DMS 273 (cell line): ENCODE measurements around the gene LST1.
A peak's percentile ranks its signal among the peaks of the same experiment; 100 is the strongest.
"Not testable (repeated sequence)": the region's sequence is repeated elsewhere in the genome, so short reads cannot be mapped to it uniquely, and the experiment has no call there.

ENCODE experiments used
- DNase-seq: peaks from one replicate; lab custom pipeline; 2025; ENCODE audit not compliant: unreplicated experiment; lab: John Stamatoyannopoulos, UW

The LST1 gene

DNA sequence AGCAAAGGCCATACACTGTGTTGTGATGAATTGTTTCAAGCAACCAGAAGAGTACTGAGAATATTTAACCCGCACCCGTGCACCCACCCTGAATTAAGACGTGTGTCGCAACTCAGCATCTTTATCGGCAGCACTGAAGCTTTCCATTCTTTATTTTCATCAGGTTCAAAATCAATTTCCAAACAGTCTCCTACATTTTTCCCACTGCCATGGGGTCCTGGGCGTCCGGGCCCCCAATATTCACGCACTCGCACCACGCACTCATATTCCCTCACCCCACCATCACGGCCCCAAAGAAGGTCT, 5.7 kb upstream of the LST1 start:
- no peak for DNase-seq

DNA sequence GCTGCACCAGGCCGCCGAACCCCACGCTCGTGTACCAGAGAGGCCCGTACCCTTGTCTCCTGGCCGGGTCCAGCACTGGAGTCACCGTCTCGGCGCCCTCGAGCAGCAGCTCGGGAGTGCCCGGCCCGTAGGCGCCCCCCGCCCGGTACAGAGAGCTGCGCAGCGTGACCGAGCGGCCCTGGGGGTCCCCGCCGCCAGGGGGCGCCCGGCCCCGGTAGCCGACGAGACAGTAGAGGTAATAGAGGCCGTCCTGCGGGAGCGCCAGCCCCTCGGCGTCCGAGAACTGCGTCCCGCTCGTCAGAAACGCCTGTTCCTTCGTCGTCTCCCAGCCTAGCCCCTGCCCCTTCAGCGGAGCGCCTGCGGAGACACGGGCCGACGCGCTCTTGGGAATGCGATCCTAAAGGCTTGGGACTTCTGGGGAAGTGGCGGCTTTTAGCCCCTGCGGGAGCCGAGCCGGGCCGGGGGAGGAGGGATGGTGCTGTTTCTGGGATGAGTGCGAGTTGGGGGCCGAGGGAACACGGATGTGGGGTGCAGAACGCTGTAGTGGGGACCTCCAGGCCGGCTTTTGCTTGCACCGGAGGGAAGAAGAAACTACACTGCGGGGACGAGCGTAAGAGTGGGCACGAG, 5.2 kb upstream of the LST1 start:
- peak; percentile 92 for DNase-seq

DNA sequence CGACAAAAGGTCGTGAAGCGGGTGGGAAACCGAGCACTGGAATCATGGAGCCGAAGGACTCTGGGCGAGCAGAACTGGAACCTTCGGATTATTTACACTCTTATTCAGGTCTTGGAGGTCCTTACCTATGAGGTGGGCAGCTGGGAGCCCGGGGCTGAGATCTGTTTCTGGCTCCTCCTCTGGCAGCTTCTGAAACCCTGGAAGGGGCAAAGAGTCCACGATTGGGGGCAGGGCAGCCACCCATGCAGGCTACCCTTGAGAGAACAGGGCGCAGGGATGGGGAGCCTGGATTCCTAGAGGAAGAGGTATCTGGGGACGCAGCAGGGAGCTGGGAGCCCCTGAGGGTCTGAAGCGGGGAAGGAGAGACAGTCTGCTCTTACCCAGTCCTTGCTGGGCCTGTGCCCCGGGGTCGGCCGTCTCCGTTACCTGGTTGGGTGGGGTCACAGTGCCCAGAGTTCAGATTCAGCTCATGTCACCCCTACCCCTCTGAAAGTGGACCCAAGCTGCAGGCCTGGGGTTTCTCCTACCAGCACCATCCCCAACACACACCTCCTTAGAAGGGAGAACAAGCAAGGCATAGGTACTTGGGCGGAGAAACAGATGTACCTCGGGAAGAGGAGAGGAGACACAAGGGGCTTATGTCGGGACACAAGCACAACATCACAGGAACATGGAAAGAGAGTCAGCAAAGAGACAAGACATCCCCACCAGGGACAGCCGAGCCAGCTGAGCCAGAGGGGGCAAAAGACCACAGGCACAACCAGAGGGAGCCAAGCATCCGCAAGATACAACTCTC, 4.4 kb upstream of the LST1 start:
- DNase-seq: peak; percentile 38

DNA sequence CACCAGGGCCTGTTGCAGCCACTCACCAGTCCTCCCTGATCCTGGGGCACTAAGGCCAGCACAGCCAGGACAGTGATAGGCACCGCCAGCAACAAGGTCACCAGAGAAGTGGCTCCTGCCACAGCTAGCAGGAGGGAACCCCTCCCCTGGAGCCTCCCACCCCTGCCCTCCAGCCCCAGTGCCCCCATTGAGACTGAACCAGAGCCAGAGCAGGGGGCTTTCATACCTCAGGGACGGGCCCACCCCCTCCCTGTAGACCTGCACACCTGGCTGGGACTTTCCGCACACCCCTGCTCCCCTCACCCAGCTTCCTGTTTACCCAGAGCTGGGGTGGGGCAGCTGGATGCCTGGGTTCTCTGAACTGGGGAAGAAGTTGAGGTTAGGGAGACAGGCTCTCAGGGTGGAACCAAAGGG, 3.8 kb upstream of the LST1 start, which contains the start of gene LTB:
Gene LTB (minus strand): TSS at position 195 of the 414 bp plus-strand sequence. CDS start 7 bp downstream, at position 188.
- DNase-seq: no peak

DNA sequence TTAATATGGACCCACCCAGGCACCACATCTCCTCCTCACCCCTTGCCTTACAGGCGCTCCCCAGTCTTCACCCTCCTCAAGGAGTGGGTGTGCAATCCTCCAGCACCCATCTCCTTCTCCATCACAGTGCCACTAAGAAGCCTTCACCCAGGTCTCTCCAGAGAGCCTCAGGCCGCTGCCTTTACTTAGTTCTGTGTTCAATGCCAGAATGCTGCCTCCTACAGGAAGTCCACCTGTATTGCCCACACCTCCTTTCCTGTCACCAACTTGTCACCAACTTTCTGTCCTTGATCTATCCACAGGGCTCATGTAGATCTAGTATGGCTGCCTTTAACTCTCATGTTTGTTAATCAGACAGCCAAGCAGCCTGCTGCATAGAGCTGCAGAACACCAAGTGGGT, 586 bp upstream of the LST1 start:
- DNase-seq: peak; percentile 30

DNA sequence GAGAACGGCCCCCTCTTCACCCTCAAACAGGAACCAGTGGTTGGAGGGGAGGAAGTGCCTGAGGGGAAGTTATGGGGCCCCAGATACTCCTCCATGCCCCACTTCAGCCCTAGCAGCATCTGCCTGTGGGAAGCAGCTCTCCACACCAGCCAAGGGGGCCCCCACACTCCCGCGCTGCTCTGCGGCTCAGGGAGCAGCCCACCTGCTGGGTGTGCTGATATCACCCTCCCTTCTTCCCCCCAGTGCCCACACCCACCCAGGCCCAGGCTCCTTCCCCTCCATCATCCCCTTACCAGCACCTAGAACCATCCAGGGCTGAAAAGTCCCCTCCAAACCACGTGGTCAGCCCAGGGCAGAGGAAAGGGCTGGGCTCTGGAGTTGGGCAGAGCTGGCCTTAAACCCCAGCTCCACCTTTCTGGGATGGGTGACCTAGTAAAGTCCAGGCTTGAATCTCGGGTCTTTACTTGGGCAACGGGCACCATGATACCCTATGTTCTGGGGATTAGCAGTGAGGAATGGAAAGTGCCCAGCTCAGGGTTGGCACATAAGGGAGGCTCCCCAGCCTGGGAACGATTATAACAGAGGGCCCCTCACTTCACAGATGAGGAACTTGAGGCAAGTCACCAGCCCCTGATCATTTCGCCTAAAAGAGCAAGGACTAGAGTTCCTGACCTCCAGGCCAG, 663 bp downstream of the LST1 start:
- no peak for DNase-seq

DNA sequence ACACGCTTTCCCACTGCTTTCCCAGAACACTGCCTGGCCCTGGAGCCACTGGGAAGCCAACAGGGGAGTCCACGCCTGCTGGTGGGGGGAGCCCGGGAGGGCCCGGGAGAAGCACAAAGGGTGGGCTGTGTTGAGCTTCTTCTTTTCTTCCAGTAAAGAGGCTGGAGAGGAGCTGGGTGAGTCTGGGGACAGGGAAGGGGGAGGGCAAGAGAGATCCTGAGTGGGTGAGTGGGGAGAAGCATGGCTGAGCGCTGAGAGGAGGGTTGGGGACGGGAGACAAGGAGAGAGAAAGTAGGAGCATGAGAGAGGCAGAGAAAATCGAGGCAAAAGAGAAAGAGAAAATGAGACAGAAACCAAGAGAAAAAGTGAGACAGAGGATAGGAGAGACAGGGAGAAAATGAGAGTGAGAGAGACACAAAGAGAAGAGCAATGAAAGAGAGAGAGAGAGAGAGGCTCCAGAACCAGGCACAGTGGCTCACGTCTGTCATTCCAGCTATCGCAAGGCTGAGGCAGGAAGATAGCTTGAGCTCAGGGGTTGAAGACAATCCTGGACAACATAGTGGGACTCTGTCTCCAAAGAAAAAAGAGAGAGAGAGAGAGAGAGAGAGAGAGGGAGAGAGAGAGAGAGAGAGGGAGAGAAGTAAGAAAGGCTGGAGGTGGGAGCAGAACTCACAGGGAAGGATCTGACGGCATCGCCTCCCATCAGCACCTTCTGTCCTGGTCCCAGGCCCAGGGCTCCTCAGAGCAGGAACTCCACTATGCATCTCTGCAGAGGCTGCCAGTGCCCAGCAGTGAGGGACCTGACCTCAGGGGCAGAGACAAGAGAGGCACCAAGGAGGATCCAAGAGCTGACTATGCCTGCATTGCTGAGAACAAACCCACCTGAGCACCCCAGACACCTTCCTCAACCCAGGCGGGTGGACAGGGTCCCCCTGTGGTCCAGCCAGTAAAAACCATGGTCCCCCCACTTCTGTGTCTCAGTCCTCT, 2.0 kb downstream of the LST1 start:
- no peak for DNase-seq

DNA sequence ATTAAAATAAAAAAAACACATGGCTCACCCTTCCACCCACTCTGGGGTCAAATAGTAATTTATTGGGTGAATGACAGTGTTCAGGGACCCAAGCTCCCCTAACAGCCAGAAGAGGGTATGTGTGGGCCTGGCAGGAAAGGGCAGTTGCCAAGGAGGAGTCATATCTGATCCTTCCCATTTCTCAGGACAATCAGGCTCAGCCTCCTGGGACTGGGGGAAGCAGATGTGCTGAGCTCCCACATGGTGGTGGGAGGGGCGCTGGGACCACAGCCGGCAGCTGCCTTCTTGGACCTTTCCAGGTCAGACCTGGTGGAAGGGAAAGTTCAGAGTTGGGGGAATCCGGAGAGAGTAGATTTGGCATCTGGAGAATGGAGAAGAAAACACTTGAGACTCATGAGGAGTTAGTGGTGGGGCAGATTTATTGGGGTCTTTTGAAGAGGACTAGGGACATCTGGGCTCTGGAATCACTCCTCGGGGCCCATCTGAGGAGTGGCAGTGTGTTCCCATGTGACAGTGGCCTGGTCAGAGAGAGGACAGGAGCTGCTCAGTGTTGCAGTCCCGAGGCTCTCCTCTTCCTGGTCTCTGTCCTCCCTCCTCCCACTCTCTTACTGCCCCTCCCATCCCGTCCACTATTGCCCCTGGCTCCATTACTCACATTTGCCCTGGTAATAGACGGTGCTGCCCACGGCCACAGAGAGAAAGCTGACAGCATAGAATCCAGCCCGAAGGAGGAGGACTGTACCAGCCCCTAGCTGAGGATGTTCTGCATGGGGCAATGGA, 3.0 kb downstream of the LST1 start:
- DNase-seq: peak; percentile 64

DNA sequence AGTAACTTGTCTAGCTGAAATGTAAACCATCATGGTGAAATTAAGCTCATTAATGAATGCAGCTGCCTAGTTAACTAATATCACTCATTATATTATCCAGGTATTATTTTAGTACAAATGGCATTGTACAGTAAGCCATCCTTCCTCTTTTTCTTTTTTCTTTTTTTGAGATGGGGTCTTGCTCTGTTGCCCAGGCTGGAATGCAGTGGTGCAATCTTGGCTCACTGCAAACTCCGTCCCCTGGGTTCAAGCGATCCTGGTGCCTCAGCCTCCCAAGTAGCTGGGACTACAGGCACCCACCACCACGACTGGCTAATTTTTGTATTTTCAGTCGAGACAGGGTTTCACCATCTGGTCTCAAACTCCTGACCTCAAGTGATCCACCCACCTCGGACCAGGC, 4.6 kb downstream of the LST1 start:
- DNase-seq: not testable (repeated sequence)

DNA sequence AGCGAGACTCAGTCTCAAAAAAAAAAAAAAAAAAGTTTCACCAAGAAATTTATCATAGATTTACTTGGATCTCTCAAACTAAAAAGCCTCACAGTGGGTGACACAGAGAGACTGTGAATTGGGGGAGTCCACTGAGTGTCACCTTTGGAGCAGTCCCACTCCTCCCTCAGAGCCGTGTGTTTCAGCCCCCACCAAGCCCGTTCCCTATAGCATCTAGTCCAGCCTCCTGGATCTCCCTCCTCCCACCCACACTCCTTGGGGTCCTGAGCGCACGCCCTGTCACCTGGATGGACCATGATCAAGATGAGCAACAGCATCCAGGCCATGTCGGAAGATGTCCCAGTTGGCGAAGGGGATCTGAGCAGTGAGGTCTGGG, 6.3 kb downstream of the LST1 start:
- DNase-seq: no peak

DNA sequence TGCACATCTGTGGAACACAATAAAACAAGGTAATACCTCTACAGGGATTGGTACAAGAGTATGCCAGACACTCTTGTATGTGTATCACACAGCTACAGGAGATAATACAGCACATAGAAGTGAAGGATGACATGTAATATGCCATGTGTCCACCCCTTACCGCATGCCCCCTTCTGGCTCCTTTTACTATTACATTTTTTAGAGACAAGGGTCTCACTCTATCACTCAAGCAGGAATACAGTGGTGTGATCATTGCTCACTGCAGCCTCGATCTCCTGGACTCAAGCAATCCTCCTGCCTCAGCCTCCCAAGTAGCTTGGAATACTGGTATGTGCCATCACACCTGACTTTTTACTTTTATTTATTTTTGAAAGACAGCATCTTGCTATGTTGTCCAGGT, 10.9 kb downstream of the LST1 start:
- peak; percentile 75 for DNase-seq

DNA sequence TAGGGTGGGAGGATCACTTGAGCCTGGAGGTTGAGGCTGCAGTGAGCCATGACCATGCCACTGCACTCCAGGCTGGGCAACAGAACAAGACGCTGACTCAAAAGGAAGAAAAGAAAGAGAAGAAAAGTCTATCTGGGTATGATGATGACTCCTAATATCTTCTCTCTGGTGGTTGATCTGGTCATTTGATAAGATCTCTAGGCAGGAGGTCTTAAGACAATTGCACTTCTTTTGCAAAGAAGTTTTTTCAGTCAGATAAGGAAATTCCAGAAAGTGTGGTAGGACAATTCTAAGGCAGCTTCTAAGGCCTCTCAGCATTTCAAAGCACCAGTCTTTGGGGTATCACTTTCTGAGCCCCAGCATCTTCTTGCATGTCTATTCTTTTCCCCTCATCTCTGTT, 21.2 kb downstream of the LST1 start:
- no peak for DNase-seq

DNA sequence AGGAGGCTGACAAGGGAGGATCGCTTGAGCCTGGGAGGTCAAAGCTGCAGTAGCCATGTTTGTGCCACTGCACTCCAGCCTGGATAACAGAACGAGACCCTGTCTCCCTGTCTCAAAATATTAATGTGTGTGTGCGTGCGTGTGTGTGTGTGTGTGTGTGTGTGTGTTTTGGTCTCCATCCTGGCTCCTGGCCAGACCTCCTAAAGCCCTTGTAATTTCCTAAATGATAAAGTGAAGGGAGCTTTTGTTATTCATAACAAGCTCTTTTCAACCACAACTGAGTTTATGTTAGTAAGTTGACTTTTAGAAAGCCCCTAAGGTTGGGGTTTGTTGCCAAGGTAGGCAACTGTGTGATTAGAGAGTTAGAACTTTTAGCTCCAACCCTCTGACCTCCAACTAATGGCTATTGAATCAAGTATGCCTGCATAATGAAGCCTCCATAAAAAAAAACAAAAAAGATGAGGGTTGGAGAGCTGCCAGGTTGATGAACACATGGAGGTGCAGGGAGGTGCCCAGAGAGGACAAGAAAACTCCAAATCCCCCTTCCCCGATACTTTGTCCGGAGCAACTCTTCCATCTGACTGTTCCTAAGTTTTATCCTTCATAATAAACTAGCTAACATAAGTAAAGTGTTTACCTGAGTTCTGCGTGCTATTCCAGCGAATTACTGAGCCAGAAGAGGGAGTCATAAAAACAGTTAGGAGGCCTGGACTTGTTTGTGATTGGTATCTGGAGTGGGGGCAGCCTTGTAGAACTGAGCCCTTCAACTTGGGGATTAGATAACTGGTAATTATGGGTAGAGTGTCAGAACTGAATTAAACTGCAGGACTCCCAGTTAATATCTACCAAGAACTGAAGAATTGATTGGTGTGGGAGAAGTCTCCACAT, 23.7 kb downstream of the LST1 start:
- DNase-seq: peak; percentile 64

DNA sequence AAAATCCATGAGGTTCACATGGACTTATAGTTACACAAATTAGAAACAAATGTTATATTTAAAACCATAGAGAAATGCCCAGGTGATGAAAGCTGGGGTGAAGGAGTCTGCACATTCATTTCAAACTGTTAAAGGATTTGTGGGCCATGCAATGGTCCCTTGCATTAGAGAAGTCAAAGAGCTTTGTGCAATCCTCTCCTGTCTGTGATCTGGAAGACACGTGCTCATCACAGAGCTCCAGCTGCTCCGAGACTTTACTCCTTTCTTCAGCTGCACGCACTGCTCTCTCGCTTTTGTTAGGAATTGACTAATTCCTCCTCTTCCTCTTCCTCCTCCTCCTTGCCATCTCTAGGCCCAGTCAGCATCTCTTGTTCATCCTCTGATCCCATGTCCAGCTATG, 24.9 kb downstream of the LST1 start:
- no peak for DNase-seq

DNA sequence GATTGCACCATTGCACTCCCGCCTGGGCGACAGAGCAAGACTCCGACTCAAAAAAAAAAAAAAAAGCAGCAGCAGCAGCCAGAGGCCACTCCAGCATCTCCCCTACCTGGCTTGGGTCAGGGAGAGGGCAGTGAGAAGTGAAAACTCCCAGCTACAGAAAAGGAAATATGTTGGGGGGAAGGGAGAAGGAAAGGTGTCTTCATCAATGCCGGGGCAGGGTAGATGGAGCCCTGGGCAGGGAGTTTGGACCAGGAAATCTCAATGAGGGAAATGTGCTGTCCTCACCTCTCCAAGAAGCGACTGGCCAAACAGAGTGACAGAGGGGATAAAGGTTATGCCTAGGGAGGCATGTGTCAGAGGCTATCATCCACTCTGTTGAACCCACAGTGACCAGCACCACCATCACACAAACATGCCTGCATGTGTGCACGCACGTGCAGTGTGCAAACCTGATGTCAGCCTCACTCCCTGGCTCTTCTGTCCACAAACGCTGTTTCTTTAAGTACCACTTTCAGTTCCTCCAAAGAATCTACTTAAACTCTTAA, 28.1 kb downstream of the LST1 start:
- DNase-seq: no peak

DNA sequence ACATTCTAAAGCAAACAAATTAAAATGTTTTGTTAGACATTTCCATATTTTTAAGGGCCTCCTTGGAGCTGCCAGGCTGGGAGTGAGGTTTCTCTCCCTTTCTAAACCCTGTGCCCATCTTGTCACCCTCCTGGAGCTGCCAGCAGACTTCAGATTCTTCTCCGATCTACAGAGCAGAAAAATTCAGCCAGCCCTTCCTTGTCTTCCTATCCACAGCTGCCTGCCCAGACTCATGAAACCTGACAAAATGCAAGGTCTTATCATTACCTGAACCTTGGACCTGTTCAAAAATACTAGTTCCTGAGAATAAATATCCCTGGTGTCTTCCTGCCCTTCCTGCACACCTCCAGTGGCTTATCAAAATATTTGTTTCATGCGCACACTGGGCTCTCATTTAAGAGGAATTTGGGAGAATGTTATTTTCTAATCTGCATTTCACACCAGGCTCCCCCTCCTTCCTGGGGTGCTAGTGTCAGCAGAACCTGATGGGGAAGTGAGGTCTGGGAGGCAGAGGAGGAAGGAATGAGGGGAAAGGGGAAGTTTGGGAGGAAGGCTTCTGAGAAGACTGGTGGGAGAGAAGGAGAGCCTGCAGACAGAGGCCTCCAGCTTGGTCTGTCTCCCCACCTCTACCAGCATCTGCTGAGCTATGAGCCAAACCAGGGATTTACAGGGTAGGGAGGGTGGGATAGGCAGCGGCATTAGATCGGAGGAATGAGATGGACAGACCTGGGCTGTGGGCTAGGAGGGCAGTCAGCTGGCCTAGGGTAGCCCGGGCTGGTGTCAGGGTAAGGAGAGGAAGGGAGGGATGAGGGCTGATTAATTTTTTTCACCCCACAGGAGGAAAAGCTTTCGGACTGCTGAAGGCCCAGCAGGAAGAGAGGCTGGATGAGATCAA, 28.9 kb downstream of the LST1 start, which contains the start of gene AIF1:
Gene AIF1 (plus strand): TSS at position 551 of the 895 bp plus-strand sequence. CDS start 96 bp downstream, at position 647.
- no peak for DNase-seq

DNA sequence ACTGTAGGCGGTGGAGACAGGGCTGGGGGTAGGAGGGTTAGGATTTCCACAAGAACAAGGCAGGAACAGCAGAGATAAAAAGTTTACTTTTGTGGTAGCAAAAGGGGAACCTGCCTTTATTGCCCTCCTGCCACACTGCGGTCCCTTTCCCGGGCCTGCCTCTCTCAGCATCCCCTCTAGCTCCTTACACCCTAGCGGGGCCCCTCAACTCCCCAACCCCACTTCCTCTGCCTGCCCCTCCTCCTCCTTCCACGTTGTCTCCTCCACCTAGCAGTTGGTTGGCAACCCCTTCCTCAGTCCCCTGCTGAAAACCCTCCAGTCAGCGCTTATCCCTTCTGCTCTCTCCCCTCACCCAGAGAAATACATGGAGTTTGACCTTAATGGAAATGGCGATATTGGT, 29.7 kb downstream of the LST1 start:
- no peak for DNase-seq

DNA sequence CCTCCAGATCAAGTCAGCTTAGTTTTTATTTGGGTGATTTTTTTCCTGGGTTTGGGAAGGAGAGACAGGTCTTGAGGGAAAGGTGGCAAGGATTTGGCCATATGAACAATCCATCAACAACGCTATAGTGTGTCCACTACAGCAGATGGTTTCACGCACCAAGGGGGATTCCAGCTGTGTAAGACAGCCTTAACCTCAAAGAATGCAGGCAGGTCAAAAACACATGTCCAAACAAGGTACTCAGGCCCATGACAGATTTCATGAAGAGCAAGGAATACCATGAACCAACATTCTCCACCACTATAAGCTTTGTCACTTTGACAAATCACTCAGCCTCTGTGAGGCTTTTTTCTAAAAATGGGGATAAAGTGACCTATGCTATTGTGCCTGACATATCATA, 30.9 kb downstream of the LST1 start:
- peak; percentile 36 for DNase-seq
